GM23338 (cell line): ENCODE measurements around the gene ABCF2. TPM values are rescaled to one million over a fixed set of nuclear protein-coding genes. Genes with fewer than 3 reads are reported as not detected.

Source experiments
- ATAC-seq: fragments of 200-7000 bp; cut with Tn5 transposase; 3 replicates; pipeline ENCODE4 v1.9.1; 2020
- DNase-seq: peaks from one replicate; pipeline ENCODE4 v3.0.0-alpha.2; 2015; ENCODE audit warnings: low spot score
- H2AFZ ChIP-seq: fragments of 200-600 bp; sonication (generic); 2 replicates; pipeline ENCODE4 v1.8.0; 2016; ENCODE audit warnings: antibody characterized with exemption, mild to moderate bottlenecking, moderate library complexity
- H3F3A ChIP-seq: fragments of 200-600 bp; sonication (generic); replicated peaks from 2 replicates; pipeline ENCODE4 v1.8.0; 2017; ENCODE audit warnings: antibody characterized with exemption, mixed run types, low read depth
- H3K27ac ChIP-seq: fragments of 200-600 bp; sonication (generic); 2 replicates; pipeline ENCODE4 v1.6.1; 2016; ENCODE audit warnings: low read depth
- H3K27me3 ChIP-seq: fragments of 200-600 bp; sonication (generic); 2 replicates; pipeline ENCODE4 v1.8.0; 2016; ENCODE audit warnings: mild to moderate bottlenecking, mixed run types, moderate library complexity; ENCODE audit not compliant: insufficient read depth
- H3K36me3 ChIP-seq: fragments of 200-600 bp; sonication (generic); 2 replicates; pipeline ENCODE4 v1.8.0; 2016; ENCODE audit warnings: mild to moderate bottlenecking; ENCODE audit not compliant: insufficient read depth
- H3K4me1 ChIP-seq: fragments of 200-600 bp; sonication (generic); 2 replicates; pipeline ENCODE4 v1.8.0; 2016; ENCODE audit warnings: mild to moderate bottlenecking, moderate library complexity; ENCODE audit not compliant: insufficient read depth
- H3K4me2 ChIP-seq: fragments of 200-600 bp; sonication (generic); 2 replicates; pipeline ENCODE4 v1.7.1; 2017; ENCODE audit warnings: mixed run types
- H3K4me3 ChIP-seq: fragments of 200-600 bp; sonication (generic); 2 replicates; pipeline ENCODE4 v1.6.1; 2016; ENCODE audit warnings: mixed run types
- H3K79me2 ChIP-seq: fragments of 200-600 bp; sonication (generic); replicated peaks from 2 replicates; pipeline ENCODE4 v1.8.0; 2017; ENCODE audit warnings: mild to moderate bottlenecking; ENCODE audit not compliant: insufficient read depth
- H3K9me2 ChIP-seq: fragments of 200-600 bp; sonication (generic); 2 replicates; pipeline ENCODE4 v1.8.0; 2017; ENCODE audit not compliant: insufficient read depth
- H4K20me1 ChIP-seq: fragments of 200-600 bp; sonication (generic); replicated peaks from 2 replicates; pipeline ENCODE4 v1.8.0; 2017; ENCODE audit warnings: mild to moderate bottlenecking; ENCODE audit not compliant: insufficient read depth
- H3K27ac Mint-ChIP-seq: 2 replicates; pipeline ENCODE4 v1.8.0; 2020; ENCODE audit warnings: inconsistent platforms, mild to moderate bottlenecking, moderate library complexity, mixed read lengths
- H3K27me3 Mint-ChIP-seq: 3 replicates; pipeline ENCODE4 v1.8.0; 2022; ENCODE audit warnings: low read depth, mild to moderate bottlenecking, moderate library complexity, mixed read lengths, inconsistent platforms; ENCODE audit not compliant: insufficient read depth, poor library complexity
- H3K36me3 Mint-ChIP-seq: 3 replicates; pipeline ENCODE4 v1.8.0; 2021; ENCODE audit warnings: low read depth, mild to moderate bottlenecking, inconsistent platforms, moderate library complexity, mixed read lengths
- H3K4me1 Mint-ChIP-seq: 3 replicates; pipeline ENCODE4 v1.8.0; 2020; ENCODE audit warnings: mild to moderate bottlenecking, inconsistent platforms, mixed read lengths
- H3K4me3 Mint-ChIP-seq: 3 replicates; pipeline ENCODE4 v1.8.0; 2021; ENCODE audit warnings: moderate library complexity, mild to moderate bottlenecking, inconsistent platforms, mixed read lengths
- H3K9me3 Mint-ChIP-seq: 3 replicates; pipeline ENCODE4 v1.8.0; 2020; ENCODE audit warnings: moderate library complexity, mild to moderate bottlenecking, inconsistent platforms, mixed read lengths
- EZH2phosphoT487 ChIP-seq: fragments of 200-600 bp; sonication (generic); IDR thresholded peaks from one replicate; pipeline ENCODE4 v1.8.1; 2018; ENCODE audit warnings: antibody characterized with exemption; ENCODE audit not compliant: unreplicated experiment
- JUNB ChIP-seq: IDR thresholded peaks from one replicate; pipeline ENCODE4 v1.6.1; 2016; ENCODE audit warnings: antibody characterized with exemption; ENCODE audit not compliant: unreplicated experiment
- REST ChIP-seq: IDR thresholded peaks from one replicate; pipeline ENCODE4 v1.6.1; 2018; ENCODE audit warnings: antibody characterized with exemption; ENCODE audit not compliant: unreplicated experiment
- polyA plus RNA-seq: library from polyadenylated mRNA; unstranded; fragments of >200 nt; fragmentation: Nextera tagmentation; extraction: Ambion mirVana; gene quantifications from 2 replicates; pipeline ENCODE4 v1.2.1, GENCODE V29; 2016
- total RNA-seq: library from RNA; depleted of rRNA; stranded (reverse); fragments of >200 nt; shearing (Covaris generic); gene quantifications from 2 replicates; pipeline ENCODE4 v1.2.3, GENCODE V29; 2014
- TF ChIP-seq, protein P1 (sequence below), 2 experiments: fragments of 200-600 bp in 1 of 2; sonication (generic) in 1 of 2; conservative IDR thresholded peaks; 2 replicates each; pipeline versions ENCODE4 v1.5.1 to v1.6.1; 2016 to 2017; ENCODE audit warnings: antibody characterized with exemption in 2 of 2, low read depth in 2 of 2, mild to moderate bottlenecking in 2 of 2, moderate library complexity in 1 of 2

The ABCF2 gene
- total and polyA plus RNA-seq, 2 experiments from 2014 or later, result 18.7 to 58.7 TPM

DNA sequence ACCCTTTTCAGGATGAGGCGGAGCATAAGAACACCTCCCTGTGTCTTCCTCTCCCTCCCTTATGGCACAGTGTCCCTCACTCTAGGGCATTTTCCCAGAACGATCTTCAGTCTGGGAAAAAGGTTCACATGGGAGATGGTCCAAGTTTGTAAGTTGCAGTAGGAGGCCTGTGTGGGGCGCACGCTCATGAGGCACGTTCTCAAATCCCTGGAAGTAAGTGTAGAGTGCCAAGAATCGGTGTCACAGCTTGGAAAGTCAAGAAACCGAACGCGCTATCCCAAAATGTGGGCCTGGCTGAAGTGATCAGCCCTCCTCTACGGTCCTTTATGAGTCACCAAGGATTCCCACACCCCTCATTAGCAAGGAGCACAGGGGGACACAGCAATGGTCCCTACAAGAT, 45.4 kb upstream of the ABCF2 start:
- Mint-ChIP-seq H3K27me3 (peaks cover 24% of the 10 kb centered on the region), H3K4me1 (peaks cover 9% of the 10 kb centered on the region; the same call in 2 of the 3 replicates), H3K27ac (no peak overlapping the region), H3K36me3 (no peaks in the 10 kb centered on the region), H3K4me3 (no peak overlapping the region), H3K9me3 (no peaks in the 10 kb centered on the region)
- no peak overlapping the region for H2AFZ ChIP-seq
- no peaks in the 10 kb centered on the region for H4K20me1 ChIP-seq
- H3K4me1 ChIP-seq, result peaks cover 3% of the 10 kb centered on the region; the same call in 1 of the 2 replicates
- TF ChIP-seq, protein P1, sequence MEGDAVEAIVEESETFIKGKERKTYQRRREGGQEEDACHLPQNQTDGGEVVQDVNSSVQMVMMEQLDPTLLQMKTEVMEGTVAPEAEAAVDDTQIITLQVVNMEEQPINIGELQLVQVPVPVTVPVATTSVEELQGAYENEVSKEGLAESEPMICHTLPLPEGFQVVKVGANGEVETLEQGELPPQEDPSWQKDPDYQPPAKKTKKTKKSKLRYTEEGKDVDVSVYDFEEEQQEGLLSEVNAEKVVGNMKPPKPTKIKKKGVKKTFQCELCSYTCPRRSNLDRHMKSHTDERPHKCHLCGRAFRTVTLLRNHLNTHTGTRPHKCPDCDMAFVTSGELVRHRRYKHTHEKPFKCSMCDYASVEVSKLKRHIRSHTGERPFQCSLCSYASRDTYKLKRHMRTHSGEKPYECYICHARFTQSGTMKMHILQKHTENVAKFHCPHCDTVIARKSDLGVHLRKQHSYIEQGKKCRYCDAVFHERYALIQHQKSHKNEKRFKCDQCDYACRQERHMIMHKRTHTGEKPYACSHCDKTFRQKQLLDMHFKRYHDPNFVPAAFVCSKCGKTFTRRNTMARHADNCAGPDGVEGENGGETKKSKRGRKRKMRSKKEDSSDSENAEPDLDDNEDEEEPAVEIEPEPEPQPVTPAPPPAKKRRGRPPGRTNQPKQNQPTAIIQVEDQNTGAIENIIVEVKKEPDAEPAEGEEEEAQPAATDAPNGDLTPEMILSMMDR (conservative IDR thresholded peaks at IDR 0.05; ENCODE audit: low read depth in 2 of 2), result 0 out of 4 replicates have a peak, but pooled peaks of 1 of the 2 experiments have one; percentile 0
- no peak for TF ChIP-seq JUNB
- H3K36me3 ChIP-seq, result no peaks in the 10 kb centered on the region
- H3K27ac ChIP-seq, result no peak overlapping the region
- H3K4me3 ChIP-seq, result no peak overlapping the region
- H3K9me2 ChIP-seq, result no peaks in the 10 kb centered on the region
- H3K27me3 ChIP-seq, result peaks cover 14% of the 10 kb centered on the region
- H3K79me2 ChIP-seq, result no peaks in the 10 kb centered on the region
- ATAC-seq (no peak), DNase-seq (no peak)
- H3K4me2 ChIP-seq, result no peak overlapping the region
- no peaks in the 10 kb centered on the region for H3F3A ChIP-seq

DNA sequence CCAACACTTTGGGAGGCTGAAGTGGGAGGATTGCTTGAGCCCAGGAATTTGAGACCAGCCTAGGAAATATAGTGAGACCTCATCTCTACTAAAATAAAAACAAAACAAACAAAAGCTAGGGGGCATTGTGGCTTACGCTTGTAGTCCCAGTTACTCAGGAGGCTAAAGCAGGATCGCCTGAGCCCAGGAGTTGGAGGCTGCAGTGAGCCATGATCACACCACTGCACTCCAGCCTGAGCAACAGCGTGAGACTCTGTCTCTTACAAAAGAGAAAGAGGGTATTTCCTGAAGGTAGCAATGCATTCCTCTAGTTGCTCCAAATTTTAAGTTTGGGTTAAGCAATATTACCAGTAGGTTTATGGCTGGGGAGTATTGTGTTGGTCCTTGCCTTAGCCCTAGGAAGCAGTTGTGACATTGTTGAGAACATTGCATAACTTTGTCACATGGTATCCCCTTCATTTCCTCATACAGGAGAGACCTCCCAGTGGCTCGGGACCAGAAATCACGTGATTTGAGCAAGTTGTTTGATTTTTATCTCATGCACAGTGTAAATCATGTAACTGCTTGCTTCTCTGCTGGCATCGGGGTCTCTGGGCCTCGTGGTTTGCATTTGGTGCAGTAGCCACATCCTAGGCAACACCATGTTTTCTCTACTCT, 44.8 kb upstream of the ABCF2 start:
- ATAC-seq, result no peak
- H3K27me3 Mint-ChIP-seq, result peaks cover 20% of the 10 kb centered on the region

More for the DNA sequence above, 44.8 kb upstream of the ABCF2 start:
- Histone ChIP-seq H3F3A (no peaks in the 10 kb centered on the region), H3K27me3 (peaks cover 10% of the 10 kb centered on the region), H3K27ac (no peak overlapping the region), H3K4me2 (no peak overlapping the region), H3K36me3 (no peaks in the 10 kb centered on the region), H3K79me2 (no peaks in the 10 kb centered on the region), H2AFZ (no peak overlapping the region), H3K9me2 (no peaks in the 10 kb centered on the region), H4K20me1 (no peaks in the 10 kb centered on the region), H3K4me3 (no peak overlapping the region), H3K4me1 (no peaks in the 10 kb centered on the region; the same call in 1 of the 2 replicates)
- TF ChIP-seq EZH2phosphoT487, result no peak
- TF ChIP-seq REST, result no peak
- TF ChIP-seq, protein P1 (conservative IDR thresholded peaks at IDR 0.05; ENCODE audit: low read depth in 2 of 2), result peak in 1 of 2 experiments; percentile 35; a peak in 2 of 4 replicates
- H3K36me3 Mint-ChIP-seq, result no peaks in the 10 kb centered on the region
- H3K4me3 Mint-ChIP-seq, result no peak overlapping the region
- H3K4me1 Mint-ChIP-seq, result peaks cover 6% of the 10 kb centered on the region; the same call in 2 of the 3 replicates
- no peak overlapping the region for H3K27ac Mint-ChIP-seq
- DNase-seq, result no peak
- H3K9me3 Mint-ChIP-seq, result no peaks in the 10 kb centered on the region
